CD4-positive, alpha-beta T cell (primary cell): Measurements from ENCODE around the gene H6PD. TPM values are rescaled to one million over a fixed set of nuclear protein-coding genes. Genes with fewer than 3 reads are reported as not detected.

Source experiments
- ATAC-seq: fragments of 200-7000 bp; cut with Tn5 transposase; one replicate; pipeline ENCODE4 v1.10.0; 2022; ENCODE audit warnings: mild to moderate bottlenecking; ENCODE audit not compliant: poor library complexity
- CTCF ChIA-PET: fragments of 350-600 bp; sonication (Branson Sonifier 250); formaldehyde crosslinking; loops from one replicate; lab custom pipeline; 2021; ENCODE audit warnings: antibody characterized with exemption, inconsistent platforms; lab: Charles Lee
- POLR2A ChIA-PET: fragments of 350-600 bp; sonication (Branson Sonifier 250); formaldehyde crosslinking; loops from one replicate; lab custom pipeline; 2021; ENCODE audit warnings: antibody characterized with exemption, inconsistent platforms; lab: Charles Lee
- DNase-seq, 14 experiments: peaks; one replicate each; pipeline ENCODE4 v3.0.0-alpha.2; 2013 to 2020; ENCODE audit warnings: mixed read lengths in 2 of 14
- H3K27ac ChIP-seq, 2 donors: one replicate each; pipeline versions ENCODE4 v1.5.1 to v1.7.0; 2013; ENCODE audit warnings: low read length in 2 of 2, low read depth in 1 of 2, mild to moderate bottlenecking in 1 of 2
- H3K27me3 ChIP-seq, 2 experiments: 1 replicate in 1 of 2; 2 replicates in 1 of 2; pipeline versions ENCODE4 v1.6.1 to v1.7.0; 2013; ENCODE audit warnings: low read length in 2 of 2, control low read depth in 1 of 2, mild to moderate bottlenecking in 1 of 2, moderate library complexity in 1 of 2; ENCODE audit not compliant: insufficient read depth in 2 of 2, control insufficient read depth in 1 of 2
- H3K36me3 ChIP-seq: one replicate; pipeline ENCODE4 v1.6.1; 2013; ENCODE audit warnings: low read length, control low read depth; ENCODE audit not compliant: insufficient read depth
- H3K4me1 ChIP-seq: one replicate; pipeline ENCODE4 v1.6.1; 2013; ENCODE audit warnings: low read length, control low read depth; ENCODE audit not compliant: insufficient read depth
- H3K4me3 ChIP-seq: one replicate; pipeline ENCODE4 v1.5.1; 2013; ENCODE audit warnings: mild to moderate bottlenecking, low read length, moderate library complexity
- H3K9me3 ChIP-seq, 2 experiments: 1 replicate in 1 of 2; 2 replicates in 1 of 2; pipeline versions ENCODE4 v1.6.1 to v1.7.0; 2013; ENCODE audit warnings: low read length in 2 of 2, mild to moderate bottlenecking in 2 of 2, control low read depth in 1 of 2, moderate library complexity in 1 of 2; ENCODE audit not compliant: control insufficient read depth in 1 of 2, insufficient read depth in 1 of 2
- H3K27ac Mint-ChIP-seq: one replicate; pipeline ENCODE4 v1.8.0; 2020; ENCODE audit warnings: mixed read lengths
- H3K27me3 Mint-ChIP-seq: one replicate; pipeline ENCODE4 v1.8.0; 2021; ENCODE audit warnings: mixed read lengths
- H3K36me3 Mint-ChIP-seq: one replicate; pipeline ENCODE4 v1.8.0; 2021; ENCODE audit warnings: low read depth, mixed read lengths
- H3K4me1 Mint-ChIP-seq: one replicate; pipeline ENCODE4 v1.8.0; 2021; ENCODE audit warnings: low read depth, mixed read lengths
- H3K4me3 Mint-ChIP-seq: one replicate; pipeline ENCODE4 v1.8.0; 2020; ENCODE audit warnings: mild to moderate bottlenecking, mixed read lengths
- H3K9me3 Mint-ChIP-seq: one replicate; pipeline ENCODE4 v1.8.0; 2020; ENCODE audit warnings: mixed read lengths
- CTCF ChIP-seq: fragments of 200-600 bp; IDR thresholded peaks from one replicate; pipeline ENCODE4 v1.8.0; 2022; ENCODE audit warnings: antibody characterized with exemption, mild to moderate bottlenecking
- intact Hi-C, 2 experiments: fragments of 100-400 bp; cut with DNase I in 1 of 2; cut with micrococcal nuclease in 1 of 2; formaldehyde crosslinking; loops; one replicate each; pipeline versions ENCODE4 v1.15.1 to v1.9.0; 2023 to 2025; cut with DNase I, micrococcal nuclease
- total RNA-seq, 174 experiments: library from RNA in 2 of 174; stranded (reverse) in 2 of 174; gene quantifications; one replicate each; pipeline ENCODE4 v1.2.3 and lab custom pipeline; 2021 to 2026

Gene H6PD
- total RNA-seq, 2 experiments from 2014 or later, result 13.6 to 13.9 TPM

GRCh38 chr1:9250411-9251381 lies 16.1 kb downstream of the H6PD start:
- ChIA-PET CTCF (interaction anchor here (1.2 to 1.6 kb wide), 2 partner anchors 16 kb away, joined by 3 read pairs; partner anchors contain the start of gene H6PD), POLR2A (interaction anchor here (1.4 kb wide), 1 partner anchor 16 kb away, joined by 3 read pairs; the partner anchor contains the start of gene H6PD)
- no peak for TF ChIP-seq CTCF
- H3K9me3 Mint-ChIP-seq, result no peaks in the 10 kb centered on the region
- peaks cover 21% of the 10 kb centered on the region for H3K4me1 Mint-ChIP-seq
- Histone ChIP-seq H3K36me3 (peaks cover 21% of the 10 kb centered on the region), H3K27ac (no peak overlapping the region), H3K27me3 (no peaks in the 10 kb centered on the region), H3K4me1 (peaks cover 9% of the 10 kb centered on the region), H3K9me3 (no peaks in the 10 kb centered on the region), H3K4me3 (no peak overlapping the region)
- H3K27me3 Mint-ChIP-seq, result no peaks in the 10 kb centered on the region
- no peak for ATAC-seq
- intact Hi-C loops, result no loop called here
- peaks cover 20% of the 10 kb centered on the region for H3K36me3 Mint-ChIP-seq
- H3K27ac Mint-ChIP-seq, result no peak overlapping the region
- H3K4me3 Mint-ChIP-seq, result no peak overlapping the region
- no peak for DNase-seq

GRCh38 chr1:9251501-9251900 lies 16.9 kb downstream of the H6PD start:
- TF ChIP-seq CTCF, result no peak
- no peak for ATAC-seq

GRCh38 chr1:9253004-9253403 lies 18.4 kb downstream of the H6PD start:
- intact Hi-C loops, result no loop called here
- no peak for DNase-seq
- Mint-ChIP-seq H3K9me3 (no peaks in the 10 kb centered on the region), H3K27ac (no peak overlapping the region), H3K36me3 (peaks cover 28% of the 10 kb centered on the region), H3K27me3 (no peaks in the 10 kb centered on the region), H3K4me1 (peaks cover 26% of the 10 kb centered on the region), H3K4me3 (no peak overlapping the region)
- ChIA-PET POLR2A (no interaction called here), CTCF (no interaction called here)
- H3K27me3 ChIP-seq, result no peaks in the 10 kb centered on the region
- H3K36me3 ChIP-seq, result peaks cover 8% of the 10 kb centered on the region
- H3K9me3 ChIP-seq, result no peaks in the 10 kb centered on the region
- no peak overlapping the region for H3K4me3 ChIP-seq
- peaks cover 14% of the 10 kb centered on the region for H3K4me1 ChIP-seq
- no peak for TF ChIP-seq CTCF
- H3K27ac ChIP-seq, result no peak overlapping the region
- no peak for ATAC-seq

More at GRCh38 chr1:9251501-9251900, 16.9 kb downstream of the H6PD start:
- no peak overlapping the region for H3K27ac Mint-ChIP-seq
- peaks cover 23% of the 10 kb centered on the region for H3K36me3 Mint-ChIP-seq
- H3K27ac ChIP-seq, result no peak overlapping the region
- no peak for DNase-seq
- no peak overlapping the region for H3K4me3 ChIP-seq
- CTCF ChIA-PET, result interaction anchor here (1.3 kb wide), 1 partner anchor 15 kb away, joined by 4 read pairs; no protein-coding TSS in a partner anchor
- H3K4me1 Mint-ChIP-seq, result peaks cover 21% of the 10 kb centered on the region
- H3K4me1 ChIP-seq, result peaks cover 10% of the 10 kb centered on the region
- H3K9me3 Mint-ChIP-seq, result no peaks in the 10 kb centered on the region
- no peaks in the 10 kb centered on the region for H3K27me3 Mint-ChIP-seq
- no peak overlapping the region for H3K4me3 Mint-ChIP-seq
- H3K9me3 ChIP-seq, result no peaks in the 10 kb centered on the region
- POLR2A ChIA-PET, result no interaction called here
- no peaks in the 10 kb centered on the region for H3K27me3 ChIP-seq
- intact Hi-C loops, result no loop called here
- H3K36me3 ChIP-seq, result peaks cover 20% of the 10 kb centered on the region
